ENCODE measurements around the gene DHRS9. TPM values are rescaled to one million over a fixed set of nuclear protein-coding genes. Genes with fewer than 3 reads are reported as not detected.

Gene DHRS9
- polyA plus RNA-seq, 2 of the 4 experiments (the other 2 are of a cell fraction) = 0.19 to 0.25 TPM

- no peak for TF ChIP-seq RCOR1 (IDR thresholded peaks at IDR 0.05; ENCODE audit: low read depth, low read length)
- TF ChIP-seq MAZ (IDR thresholded peaks at IDR 0.05; ENCODE audit: borderline replicate concordance, low read depth, low read length) = no peak
- TF ChIP-seq HDAC2 (IDR thresholded peaks at IDR 0.05) = no peak
- no peak for TF ChIP-seq RAD21 (conservative IDR thresholded peaks at IDR 0.05 in 1 of 2, IDR thresholded peaks at IDR 0.05 in 1 of 2)
- Histone ChIP-seq H3K4me1 (peaks cover 8% of the 10 kb centered on the region; the same call in 1 of the 3 replicates), H3K27ac (peak overlapping the region in 1 of 2 experiments; percentile 16; a peak in 1 of 6 replicates), H3K4me3 (no peak overlapping the region), H3K4me2 (no peak overlapping the region), H3K9me3 (no peaks in the 10 kb centered on the region)
- DNase-seq (ENCODE audit: low read depth in 1 of 2, low spot score in 1 of 2) (no peak), ATAC-seq (no peak), FAIRE-seq (no peak)
- 5% methylated on average over 1 of the region's 1 CpG for WGBS (ENCODE audit: missing lambda C conversion rate)
- ChIA-PET POLR2A (interaction anchor here (0.5 kb wide), 1 partner anchor 57 kb away, joined by 3 read pairs; no protein-coding TSS in a partner anchor), CTCF (no interaction called here)
Measured at GRCh38 chr2:169026056-169026455, 43.3 kb upstream of the DHRS9 start.

- no peak overlapping the region for H3K4me3 ChIP-seq
- TF ChIP-seq CEBPB (IDR thresholded peaks at IDR 0.05) = no peak
- no peak for TF ChIP-seq FOSL2 (IDR thresholded peaks at IDR 0.05)
- no peak for TF ChIP-seq FOSL2 (CRISPR knock-in tag; IDR thresholded peaks at IDR 0.05)
- TF ChIP-seq MAZ (IDR thresholded peaks at IDR 0.05; ENCODE audit: borderline replicate concordance, low read depth, low read length) = no peak
- TF ChIP-seq REST (IDR thresholded peaks at IDR 0.05) = no peak
- no peak for TF ChIP-seq SREBF2 (IDR thresholded peaks at IDR 0.05)
- no peak for TF ChIP-seq JUN (IDR thresholded peaks at IDR 0.05)
- no peak for TF ChIP-seq HOXB5 (CRISPR knock-in tag; IDR thresholded peaks at IDR 0.05)
- no peak for TF ChIP-seq NPAS2 (CRISPR knock-in tag; IDR thresholded peaks at IDR 0.05; ENCODE audit: borderline replicate concordance)
- TF ChIP-seq RAD21 (conservative IDR thresholded peaks at IDR 0.05 in 1 of 2, IDR thresholded peaks at IDR 0.05 in 1 of 2) = no peak
- TF ChIP-seq SMC3 (IDR thresholded peaks at IDR 0.05) = no peak
- TF ChIP-seq ZSCAN20 (CRISPR knock-in tag; IDR thresholded peaks at IDR 0.05) = no peak
- no peak for TF ChIP-seq PHF8 (IDR thresholded peaks at IDR 0.05; ENCODE audit: borderline replicate concordance, low read depth)
- no peak for TF ChIP-seq HES2 (IDR thresholded peaks at IDR 0.05)
- TF ChIP-seq CBX8 (IDR thresholded peaks at IDR 0.05) = no peak
- no peak for TF ChIP-seq RCOR1 (IDR thresholded peaks at IDR 0.05; ENCODE audit: low read depth, low read length)
- no peak for TF ChIP-seq FOSB (CRISPR knock-in tag; IDR thresholded peaks at IDR 0.05)
- TF ChIP-seq EP300 (IDR thresholded peaks at IDR 0.05) = no peak
- TF ChIP-seq E2F6 (IDR thresholded peaks at IDR 0.05; ENCODE audit: borderline replicate concordance, low read depth) = no peak
- ChIA-PET CTCF (no interaction called here), POLR2A (no interaction called here)
- H3K27ac ChIP-seq = no peak overlapping the region; a peak in 1 of 6 replicates
- DNase-seq (ENCODE audit: low read depth in 1 of 2, low spot score in 1 of 2) (no peak), ATAC-seq (no peak), FAIRE-seq (no peak)
- H3K4me1 ChIP-seq = peaks cover 8% of the 10 kb centered on the region; the same call in 1 of the 3 replicates
- WGBS (ENCODE audit: missing lambda C conversion rate) = 71% methylated on average over 3 of the region's 3 CpGs
- no peaks in the 10 kb centered on the region for H3K9me3 ChIP-seq
- no peak overlapping the region for H3K4me2 ChIP-seq
Measured at GRCh38 chr2:169027234-169027633, 42.1 kb upstream of the DHRS9 start.

GRCh38 chr2:169029341-169029740 is 40.0 kb upstream of the DHRS9 start:
- H3K4me3 ChIP-seq = no peak overlapping the region
- ATAC-seq (no peak), FAIRE-seq (no peak), DNase-seq (ENCODE audit: low read depth in 1 of 2, low spot score in 1 of 2) (no peak)
- H3K9me3 ChIP-seq = no peaks in the 10 kb centered on the region
- no peak overlapping the region for H3K27ac ChIP-seq
- H3K4me2 ChIP-seq = no peak overlapping the region
- POLR2A ChIA-PET = no interaction called here
- peaks cover 8% of the 10 kb centered on the region; the same call in 1 of the 3 replicates for H3K4me1 ChIP-seq
- CTCF ChIA-PET = no interaction called here
- WGBS (ENCODE audit: missing lambda C conversion rate) = 57% methylated on average over 5 of the region's 5 CpGs
- no peak for TF ChIP-seq FOXS1 (CRISPR knock-in tag; IDR thresholded peaks at IDR 0.05)
- TF ChIP-seq EHMT2 (IDR thresholded peaks at IDR 0.05; ENCODE audit: low read depth) = no peak
- TF ChIP-seq CTCF (IDR thresholded peaks at IDR 0.05) = no peak
- TF ChIP-seq GATA3 (IDR thresholded peaks at IDR 0.05; ENCODE audit: borderline replicate concordance) = no peak
- TF ChIP-seq BHLHE40 (IDR thresholded peaks at IDR 0.05; ENCODE audit: low read depth, low read length) = no peak
- no peak for TF ChIP-seq USF2 (IDR thresholded peaks at IDR 0.05)
- TF ChIP-seq TFCP2L1 (CRISPR knock-in tag; IDR thresholded peaks at IDR 0.05) = no peak
- no peak for TF ChIP-seq POLR2AphosphoS2 (conservative IDR thresholded peaks at IDR 0.05; ENCODE audit: low read length)
- no peak for TF ChIP-seq ATOH8 (CRISPR knock-in tag; IDR thresholded peaks at IDR 0.05; ENCODE audit: low read depth)
